Measurements from ENCODE around the gene GFPT1.
"Not testable (repeated sequence)": the region's sequence is repeated elsewhere in the genome, so short reads cannot be mapped to it uniquely, and the experiment has no call there.

Gene GFPT1

GRCh38 chr2:69369802-69370201 is 17.2 kb downstream of the GFPT1 start:
- H3K4me3 ChIP-seq (ENCODE audit: low read length in 2 of 2) = no peak overlapping the region
- H3K9me3 ChIP-seq (ENCODE audit: control insufficient read depth in 2 of 2, low read length in 2 of 2) = no peaks in the 10 kb centered on the region
- no peak overlapping the region for H3K27ac ChIP-seq (ENCODE audit: low read depth in 2 of 2, low read length in 2 of 2)
- H3K4me1 ChIP-seq (ENCODE audit: control insufficient read depth in 2 of 2, insufficient read depth in 2 of 2, low read length in 2 of 2) = no peaks in the 10 kb centered on the region
- H3K27me3 ChIP-seq (ENCODE audit: control insufficient read depth in 2 of 2, insufficient read depth in 2 of 2, low read length in 2 of 2) = no peaks in the 10 kb centered on the region
- no peak overlapping the region for H3K9ac ChIP-seq (ENCODE audit: low read depth in 1 of 2, low read length in 2 of 2)
- peaks cover 57 to 61% of the 10 kb centered on the region in 2 donors for H3K36me3 ChIP-seq (ENCODE audit: control insufficient read depth in 2 of 2, insufficient read depth in 2 of 2, low read length in 2 of 2)

- Histone ChIP-seq H3K4me3 (ENCODE audit: low read length in 2 of 2) (no peak overlapping the region), H3K9me3 (ENCODE audit: control insufficient read depth in 2 of 2, low read length in 2 of 2) (no peaks in the 10 kb centered on the region), H3K4me1 (ENCODE audit: control insufficient read depth in 2 of 2, insufficient read depth in 2 of 2, low read length in 2 of 2) (no peaks in the 10 kb centered on the region), H3K36me3 (ENCODE audit: control insufficient read depth in 2 of 2, insufficient read depth in 2 of 2, low read length in 2 of 2) (peaks cover 63 to 64% of the 10 kb centered on the region in 2 donors), H3K27ac (ENCODE audit: low read depth in 2 of 2, low read length in 2 of 2) (no peak overlapping the region), H3K9ac (ENCODE audit: low read depth in 1 of 2, low read length in 2 of 2) (no peak overlapping the region), H3K27me3 (ENCODE audit: control insufficient read depth in 2 of 2, insufficient read depth in 2 of 2, low read length in 2 of 2) (no peaks in the 10 kb centered on the region)
Observed at GRCh38 chr2:69368588-69368987, 18.4 kb downstream of the GFPT1 start.

GRCh38 chr2:69359371-69359770 is 27.7 kb downstream of the GFPT1 start:
- no peaks in the 10 kb centered on the region for H3K9me3 ChIP-seq (ENCODE audit: control insufficient read depth in 2 of 2, low read length in 2 of 2)
- peaks cover 67 to 72% of the 10 kb centered on the region in 2 donors for H3K36me3 ChIP-seq (ENCODE audit: control insufficient read depth in 2 of 2, insufficient read depth in 2 of 2, low read length in 2 of 2)
- H3K4me1 ChIP-seq (ENCODE audit: control insufficient read depth in 2 of 2, insufficient read depth in 2 of 2, low read length in 2 of 2) = no peaks in the 10 kb centered on the region
- H3K27me3 ChIP-seq (ENCODE audit: control insufficient read depth in 2 of 2, insufficient read depth in 2 of 2, low read length in 2 of 2) = no peaks in the 10 kb centered on the region
- H3K4me3 ChIP-seq (ENCODE audit: low read length in 2 of 2) = no peak overlapping the region
- H3K9ac ChIP-seq (ENCODE audit: low read depth in 1 of 2, low read length in 2 of 2) = no peak overlapping the region
- H3K27ac ChIP-seq (ENCODE audit: low read depth in 2 of 2, low read length in 2 of 2) = no peak overlapping the region

GRCh38 chr2:69358914-69359313 is 28.1 kb downstream of the GFPT1 start:
- no peak overlapping the region for H3K9ac ChIP-seq (ENCODE audit: low read depth in 1 of 2, low read length in 2 of 2)
- peaks cover 70 to 76% of the 10 kb centered on the region in 2 donors for H3K36me3 ChIP-seq (ENCODE audit: control insufficient read depth in 2 of 2, insufficient read depth in 2 of 2, low read length in 2 of 2)
- H3K4me3 ChIP-seq (ENCODE audit: low read length in 2 of 2) = no peak overlapping the region
- H3K9me3 ChIP-seq (ENCODE audit: control insufficient read depth in 2 of 2, low read length in 2 of 2) = no peaks in the 10 kb centered on the region
- H3K27me3 ChIP-seq (ENCODE audit: control insufficient read depth in 2 of 2, insufficient read depth in 2 of 2, low read length in 2 of 2) = no peaks in the 10 kb centered on the region
- H3K4me1 ChIP-seq (ENCODE audit: control insufficient read depth in 2 of 2, insufficient read depth in 2 of 2, low read length in 2 of 2) = no peaks in the 10 kb centered on the region
- H3K27ac ChIP-seq (ENCODE audit: low read depth in 2 of 2, low read length in 2 of 2) = no peak overlapping the region

GRCh38 chr2:69356471-69356870 is 30.6 kb downstream of the GFPT1 start:
- Histone ChIP-seq H3K9ac (ENCODE audit: low read depth in 1 of 2, low read length in 2 of 2) (no peak overlapping the region), H3K36me3 (ENCODE audit: control insufficient read depth in 2 of 2, insufficient read depth in 2 of 2, low read length in 2 of 2) (peaks cover 58 to 66% of the 10 kb centered on the region in 2 donors), H3K27me3 (ENCODE audit: control insufficient read depth in 2 of 2, insufficient read depth in 2 of 2, low read length in 2 of 2) (no peaks in the 10 kb centered on the region), H3K4me1 (ENCODE audit: control insufficient read depth in 2 of 2, insufficient read depth in 2 of 2, low read length in 2 of 2) (no peaks in the 10 kb centered on the region), H3K9me3 (ENCODE audit: control insufficient read depth in 2 of 2, low read length in 2 of 2) (no peaks in the 10 kb centered on the region), H3K27ac (ENCODE audit: low read depth in 2 of 2, low read length in 2 of 2) (no peak overlapping the region), H3K4me3 (ENCODE audit: low read length in 2 of 2) (no peak overlapping the region)

GRCh38 chr2:69354976-69355375 is 32.1 kb downstream of the GFPT1 start:
- not testable (repeated sequence) for H3K9me3 ChIP-seq (ENCODE audit: control insufficient read depth in 2 of 2, low read length in 2 of 2); H3K9ac ChIP-seq (ENCODE audit: low read depth in 1 of 2, low read length in 2 of 2); H3K27me3 ChIP-seq (ENCODE audit: control insufficient read depth in 2 of 2, insufficient read depth in 2 of 2, low read length in 2 of 2); H3K27ac ChIP-seq (ENCODE audit: low read depth in 2 of 2, low read length in 2 of 2); H3K4me3 ChIP-seq (ENCODE audit: low read length in 2 of 2); H3K4me1 ChIP-seq (ENCODE audit: control insufficient read depth in 2 of 2, insufficient read depth in 2 of 2, low read length in 2 of 2)
- H3K36me3 ChIP-seq (ENCODE audit: control insufficient read depth in 2 of 2, insufficient read depth in 2 of 2, low read length in 2 of 2) = peaks cover 62 to 63% of the 10 kb centered on the region in 2 donors

GRCh38 chr2:69353360-69353759 is 33.7 kb downstream of the GFPT1 start:
- no peaks in the 10 kb centered on the region for H3K27me3 ChIP-seq (ENCODE audit: control insufficient read depth in 2 of 2, insufficient read depth in 2 of 2, low read length in 2 of 2)
- no peak overlapping the region for H3K4me3 ChIP-seq (ENCODE audit: low read length in 2 of 2)
- H3K4me1 ChIP-seq (ENCODE audit: control insufficient read depth in 2 of 2, insufficient read depth in 2 of 2, low read length in 2 of 2) = no peaks in the 10 kb centered on the region
- H3K9ac ChIP-seq (ENCODE audit: low read depth in 1 of 2, low read length in 2 of 2) = no peak overlapping the region
- H3K27ac ChIP-seq (ENCODE audit: low read depth in 2 of 2, low read length in 2 of 2) = no peak overlapping the region
- no peaks in the 10 kb centered on the region for H3K9me3 ChIP-seq (ENCODE audit: control insufficient read depth in 2 of 2, low read length in 2 of 2)
- H3K36me3 ChIP-seq (ENCODE audit: control insufficient read depth in 2 of 2, insufficient read depth in 2 of 2, low read length in 2 of 2) = peaks cover 62 to 66% of the 10 kb centered on the region in 2 donors

- no peaks in the 10 kb centered on the region for H3K27me3 ChIP-seq (ENCODE audit: control insufficient read depth in 2 of 2, insufficient read depth in 2 of 2, low read length in 2 of 2)
- H3K36me3 ChIP-seq (ENCODE audit: control insufficient read depth in 2 of 2, insufficient read depth in 2 of 2, low read length in 2 of 2) = peaks cover 60 to 62% of the 10 kb centered on the region in 2 donors
- no peaks in the 10 kb centered on the region for H3K4me1 ChIP-seq (ENCODE audit: control insufficient read depth in 2 of 2, insufficient read depth in 2 of 2, low read length in 2 of 2)
- H3K9me3 ChIP-seq (ENCODE audit: control insufficient read depth in 2 of 2, low read length in 2 of 2) = no peaks in the 10 kb centered on the region
- no peak overlapping the region for H3K27ac ChIP-seq (ENCODE audit: low read depth in 2 of 2, low read length in 2 of 2)
- no peak overlapping the region for H3K4me3 ChIP-seq (ENCODE audit: low read length in 2 of 2)
- no peak overlapping the region for H3K9ac ChIP-seq (ENCODE audit: low read depth in 1 of 2, low read length in 2 of 2)
Observed at GRCh38 chr2:69348781-69349180, 38.2 kb downstream of the GFPT1 start.

GRCh38 chr2:69345434-69345833 is 41.6 kb downstream of the GFPT1 start:
- no peaks in the 10 kb centered on the region for H3K9me3 ChIP-seq (ENCODE audit: control insufficient read depth in 2 of 2, low read length in 2 of 2)
- no peak overlapping the region for H3K27ac ChIP-seq (ENCODE audit: low read depth in 2 of 2, low read length in 2 of 2)
- H3K27me3 ChIP-seq (ENCODE audit: control insufficient read depth in 2 of 2, insufficient read depth in 2 of 2, low read length in 2 of 2) = no peaks in the 10 kb centered on the region
- H3K36me3 ChIP-seq (ENCODE audit: control insufficient read depth in 2 of 2, insufficient read depth in 2 of 2, low read length in 2 of 2) = peaks cover 78 to 80% of the 10 kb centered on the region in 2 donors
- H3K9ac ChIP-seq (ENCODE audit: low read depth in 1 of 2, low read length in 2 of 2) = no peak overlapping the region
- no peak overlapping the region for H3K4me3 ChIP-seq (ENCODE audit: low read length in 2 of 2)
- no peaks in the 10 kb centered on the region for H3K4me1 ChIP-seq (ENCODE audit: control insufficient read depth in 2 of 2, insufficient read depth in 2 of 2, low read length in 2 of 2)

- Histone ChIP-seq H3K9ac (ENCODE audit: low read depth in 1 of 2, low read length in 2 of 2) (no peak overlapping the region), H3K36me3 (ENCODE audit: control insufficient read depth in 2 of 2, insufficient read depth in 2 of 2, low read length in 2 of 2) (peaks cover 76 to 77% of the 10 kb centered on the region in 2 donors), H3K9me3 (ENCODE audit: control insufficient read depth in 2 of 2, low read length in 2 of 2) (no peaks in the 10 kb centered on the region), H3K27me3 (ENCODE audit: control insufficient read depth in 2 of 2, insufficient read depth in 2 of 2, low read length in 2 of 2) (no peaks in the 10 kb centered on the region), H3K4me1 (ENCODE audit: control insufficient read depth in 2 of 2, insufficient read depth in 2 of 2, low read length in 2 of 2) (no peaks in the 10 kb centered on the region), H3K27ac (ENCODE audit: low read depth in 2 of 2, low read length in 2 of 2) (no peak overlapping the region), H3K4me3 (ENCODE audit: low read length in 2 of 2) (no peak overlapping the region)
Observed at GRCh38 chr2:69344305-69344704, 42.7 kb downstream of the GFPT1 start.

All from mucosa of rectum (tissue), 2 donors.